ENCODE results near the gene DKC1. TPM values are rescaled to one million over a fixed set of nuclear protein-coding genes. Genes with fewer than 3 reads are reported as not detected.
"Not testable (repeated sequence)": the region's sequence is repeated elsewhere in the genome, so short reads cannot be mapped to it uniquely, and the experiment has no call there.

Gene DKC1
- total RNA-seq, 1 experiment from 2014 or later = 123 TPM

GRCh38 chrX:154815274-154815818 is 52.7 kb downstream of the DKC1 start (continued):
- TF ChIP-seq EZH2phosphoT487 (IDR thresholded peaks at IDR 0.05; ENCODE audit: borderline replicate concordance) (no peak), FOSL1 (IDR thresholded peaks at IDR 0.05; ENCODE audit: low read depth) (no peak), JUND (IDR thresholded peaks at IDR 0.05) (no peak), POLR2A (IDR thresholded peaks at IDR 0.05; ENCODE audit: borderline replicate concordance, extremely low read depth, insufficient read depth, insufficient read length) (no peak), SRF (IDR thresholded peaks at IDR 0.05; ENCODE audit: low read depth) (no peak), TCF7L2 (IDR thresholded peaks at IDR 0.05; ENCODE audit: borderline replicate concordance, extremely low read depth, insufficient read depth, insufficient read length) (no peak), RAD21 (IDR thresholded peaks at IDR 0.05; ENCODE audit: low read depth) (no peak)

DNA sequence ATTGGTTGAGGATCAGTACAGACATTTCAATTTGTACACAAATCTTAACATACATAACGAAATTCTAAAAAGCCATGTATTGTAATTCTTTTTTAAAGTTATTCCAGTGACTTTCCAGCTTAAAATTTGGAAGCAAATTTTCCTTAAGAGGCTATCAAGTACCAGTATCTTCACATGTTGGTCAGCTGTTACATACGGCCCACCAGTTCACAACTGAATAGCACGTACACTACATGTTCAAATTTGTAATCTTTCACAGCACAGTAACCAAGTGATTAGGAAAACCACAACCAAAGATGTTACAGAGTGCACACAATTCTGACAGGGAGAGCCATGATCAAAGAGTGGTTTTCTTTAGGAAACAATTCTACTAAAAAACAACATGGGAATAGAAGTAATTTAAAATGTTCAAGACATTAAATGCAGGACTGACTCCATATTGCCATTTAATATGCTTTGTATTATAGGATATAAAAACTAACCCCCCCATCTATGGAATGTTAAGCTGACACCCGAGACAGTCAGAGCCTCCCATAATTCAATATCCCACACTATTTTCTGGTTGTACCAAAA is 53.7 kb downstream of the DKC1 start:
- H3K4me3 ChIP-seq (replicated peaks in 1 of 2; ENCODE audit: low read depth in 1 of 2, low read length in 2 of 2); H3K9ac ChIP-seq (ENCODE audit: low read length); RAD21 ChIA-PET (ENCODE audit: low non-redundant PET in 1 of 2, low total read pairs in 2 of 2, uncharacterized antibody in 2 of 2, unreplicated experiment in 2 of 2); DNase-seq (ENCODE audit: low read depth, low spot score); H3K36me3 ChIP-seq (ENCODE audit: control insufficient read depth in 1 of 2, insufficient read depth in 2 of 2, low read length in 2 of 2); H3K9me2 ChIP-seq (ENCODE audit: insufficient read depth); POLR2A ChIA-PET; intact Hi-C loops (cut with micrococcal nuclease); H3K9me3 ChIP-seq (ENCODE audit: control insufficient read depth in 1 of 2, insufficient read depth in 1 of 2, low read depth in 1 of 2, low read length in 2 of 2); ATAC-seq; H3K4me2 ChIP-seq (ENCODE audit: low read length); H3K4me1 ChIP-seq (ENCODE audit: control insufficient read depth in 1 of 2, insufficient read depth in 2 of 2, low read length in 2 of 2); H3K27me3 ChIP-seq (ENCODE audit: insufficient read depth, low read length); H2AFZ ChIP-seq (ENCODE audit: low read depth, low read length, poor library complexity, severe bottlenecking); CTCF ChIA-PET; H4K20me1 ChIP-seq (ENCODE audit: insufficient read depth); H3K27ac ChIP-seq (ENCODE audit: low read depth, low read length); H3K79me2 ChIP-seq (ENCODE audit: insufficient read depth, low read length); BruUV-seq (replicated peaks): not testable (repeated sequence)

DNA sequence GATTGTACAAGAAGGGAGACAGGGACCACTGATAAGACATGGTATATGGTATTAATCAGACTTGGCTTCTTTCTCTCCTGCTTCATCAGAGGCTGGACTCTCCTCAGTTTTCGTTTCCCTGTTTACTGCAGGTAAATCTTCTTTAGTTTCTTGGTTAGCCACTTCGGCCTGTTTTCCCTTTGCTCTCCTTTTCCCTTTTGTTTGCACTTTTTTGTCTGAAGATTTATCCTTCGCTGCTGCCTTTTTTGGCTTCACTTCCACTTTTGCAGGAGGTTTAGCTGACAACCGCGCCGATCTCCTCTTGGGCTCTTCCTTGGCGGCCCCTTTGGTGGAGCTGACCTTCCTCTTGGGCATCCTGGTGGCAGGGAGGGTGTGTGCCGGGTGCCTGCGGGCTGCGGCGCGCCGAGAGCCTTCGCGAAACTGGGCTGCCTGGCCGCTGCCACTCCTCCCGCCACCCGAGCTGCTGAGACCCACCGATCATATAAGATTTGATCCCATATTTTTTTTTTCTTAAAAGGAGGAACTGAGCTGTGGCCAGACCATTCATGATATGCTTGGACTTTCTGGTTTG is 54.5 kb downstream of the DKC1 start:
- H3K9me2 ChIP-seq (ENCODE audit: insufficient read depth); BruUV-seq (replicated peaks); H3K9ac ChIP-seq (ENCODE audit: low read length); intact Hi-C loops (cut with micrococcal nuclease); H3K36me3 ChIP-seq (ENCODE audit: control insufficient read depth in 1 of 2, insufficient read depth in 2 of 2, low read length in 2 of 2); H3K4me3 ChIP-seq (replicated peaks in 1 of 2; ENCODE audit: low read depth in 1 of 2, low read length in 2 of 2); POLR2A ChIA-PET; RAD21 ChIA-PET (ENCODE audit: low non-redundant PET in 1 of 2, low total read pairs in 2 of 2, uncharacterized antibody in 2 of 2, unreplicated experiment in 2 of 2); H3K27me3 ChIP-seq (ENCODE audit: insufficient read depth, low read length); H3K27ac ChIP-seq (ENCODE audit: low read depth, low read length); H3K9me3 ChIP-seq (ENCODE audit: control insufficient read depth in 1 of 2, insufficient read depth in 1 of 2, low read depth in 1 of 2, low read length in 2 of 2); CTCF ChIA-PET; H4K20me1 ChIP-seq (ENCODE audit: insufficient read depth); DNase-seq (ENCODE audit: low read depth, low spot score); H3K79me2 ChIP-seq (ENCODE audit: insufficient read depth, low read length); H3K4me1 ChIP-seq (ENCODE audit: control insufficient read depth in 1 of 2, insufficient read depth in 2 of 2, low read length in 2 of 2); H3K4me2 ChIP-seq (ENCODE audit: low read length); H2AFZ ChIP-seq (ENCODE audit: low read depth, low read length, poor library complexity, severe bottlenecking); ATAC-seq: not testable (repeated sequence)

Measured in HCT116 (cell line).